HT-29 (cell line): ENCODE measurements around the gene LMX1B. TPM values are rescaled to one million over a fixed set of nuclear protein-coding genes. Genes with fewer than 3 reads are reported as not detected.

ENCODE experiments used
- DNase-seq: peaks from one replicate; pipeline ENCODE4 v3.0.0-alpha.2; 2015; ENCODE audit warnings: low spot score
- total RNA-seq: library from RNA; depleted of rRNA; stranded (reverse); fragments of >200 nt; shearing (Covaris generic); gene quantifications from 2 replicates; pipeline ENCODE4 v1.2.3, GENCODE V29; 2014; rRNA removed

LMX1B gene
- total RNA-seq, 1 experiment from 2014 or later = not detected

- DNase-seq = no peak
These were observed 132.1 kb downstream of the LMX1B start for GRCh38 chr9:126745574-126746411.

Other genes with a start within 250 kb of the LMX1B start
- 4.6 and 33.3 TPM in 2 replicates for gene ZBTB43, start 191.1 kb downstream of the LMX1B start, total RNA-seq
- 1.6 and 2.7 TPM in 2 replicates for gene ZBTB34, start 246.7 kb downstream of the LMX1B start, total RNA-seq